ENCODE data around the gene TBC1D5. TPM values are rescaled to one million over a fixed set of nuclear protein-coding genes. Genes with fewer than 3 reads are reported as not detected.
"Not testable (repeated sequence)": the region's sequence is repeated elsewhere in the genome, so short reads cannot be mapped to it uniquely, and the experiment has no call there.

TBC1D5 gene
- polyA plus RNA-seq, 5 donors: 36.0 to 55.2 (median 54.0) TPM

GRCh38 chr3:17551333-17551732, 191.1 kb downstream of the TBC1D5 start:
- DNase-seq: no peak

GRCh38 chr3:17550624-17551023, 191.8 kb downstream of the TBC1D5 start:
- no peak for DNase-seq

- DNase-seq: no peak
These were observed 195.8 kb downstream of the TBC1D5 start for GRCh38 chr3:17546500-17547255.

GRCh38 chr3:17544632-17545031, 197.8 kb downstream of the TBC1D5 start:
- DNase-seq: no peak

GRCh38 chr3:17542591-17542990, 199.8 kb downstream of the TBC1D5 start:
- DNase-seq: no peak

GRCh38 chr3:17539436-17539835, 203.0 kb downstream of the TBC1D5 start:
- DNase-seq: no peak

- DNase-seq: no peak
These were observed 207.2 kb downstream of the TBC1D5 start for GRCh38 chr3:17535274-17535673.

- not testable (repeated sequence) for DNase-seq
These were observed 210.0 kb downstream of the TBC1D5 start for GRCh38 chr3:17532446-17532845.

GRCh38 chr3:17529677-17530076, 212.8 kb downstream of the TBC1D5 start:
- DNase-seq: no peak

- DNase-seq: no peak
These were observed 224.0 kb downstream of the TBC1D5 start for GRCh38 chr3:17518189-17519059.

- no peak for DNase-seq
These were observed 226.8 kb downstream of the TBC1D5 start for GRCh38 chr3:17515445-17516234.

- no peak for DNase-seq
These were observed 227.8 kb downstream of the TBC1D5 start for GRCh38 chr3:17514597-17514996.

GRCh38 chr3:17510265-17510664, 232.2 kb downstream of the TBC1D5 start:
- no peak for DNase-seq

- DNase-seq: no peak
These were observed 234.2 kb downstream of the TBC1D5 start for GRCh38 chr3:17508180-17508752.

- no peak for DNase-seq
These were observed 235.0 kb downstream of the TBC1D5 start for GRCh38 chr3:17507480-17507879.

- DNase-seq: no peak
These were observed 236.6 kb downstream of the TBC1D5 start for GRCh38 chr3:17505856-17506255.

GRCh38 chr3:17501745-17502144, 240.7 kb downstream of the TBC1D5 start:
- no peak for DNase-seq

- DNase-seq: no peak
These were observed 241.8 kb downstream of the TBC1D5 start for GRCh38 chr3:17500618-17501017.

GRCh38 chr3:17494117-17494809, 248.2 kb downstream of the TBC1D5 start:
- DNase-seq: no peak

- no peak for DNase-seq
These were observed 250.8 kb downstream of the TBC1D5 start for GRCh38 chr3:17491601-17492000.

- not testable (repeated sequence) for DNase-seq
These were observed 251.2 kb downstream of the TBC1D5 start for GRCh38 chr3:17491190-17491589.

Measured in right lung (tissue), 5 donors.